A549 (cell line): ENCODE data around the gene ASIC1. TPM values are rescaled to one million over a fixed set of nuclear protein-coding genes. Genes with fewer than 3 reads are reported as not detected.

Experiments used
- ATAC-seq, 2 experiments: fragments of 200-7000 bp in 1 of 2; fragments of >200 bp in 1 of 2; cut with Nextera tagmentation in 1 of 2; cut with Tn5 transposase in 1 of 2; 3 replicates each; pipeline versions ENCODE4 v1.8.0 to v1.9.1; 2018 to 2020; ENCODE audit warnings: mild to moderate bottlenecking in 1 of 2, moderate library complexity in 1 of 2
- CTCF ChIA-PET: fragments of 300-600 bp; sonication (Branson Sonifier 250); formaldehyde crosslinking; extraction: SDS; loops from one replicate; lab custom pipeline; 2021; ENCODE audit warnings: antibody characterized with exemption, inconsistent platforms; lab: Yijun Ruan, JAX
- POLR2A ChIA-PET: fragments of 350-600 bp; formaldehyde crosslinking; extraction: SDS; loops from one replicate; lab custom pipeline; 2021; ENCODE audit warnings: antibody characterized with exemption, inconsistent platforms; lab: Yijun Ruan, JAX
- DNase-seq, 2 experiments: peaks; one replicate each; pipeline versions ENCODE4 v3.0.0 to v3.0.0-alpha.2; 2011 to 2016; ENCODE audit warnings: low read depth in 1 of 2, low spot score in 1 of 2
- FAIRE-seq: peaks from 2 replicates; lab custom pipeline; 2011; peaks lifted over from hg19 to GRCh38; lab: Jason Lieb, UNC
- H3K27ac ChIP-seq, 2 experiments: fragments of >200 bp; sonication (Bioruptor Twin); formaldehyde crosslinking; 3 replicates each; pipeline ENCODE4 v1.5.1; 2016 to 2017
- H3K4me1 ChIP-seq: fragments of >200 bp; sonication (Bioruptor Twin); formaldehyde crosslinking; 3 replicates; pipeline ENCODE4 v1.6.1; 2016
- H3K4me2 ChIP-seq: fragments of >200 bp; sonication (Bioruptor Twin); formaldehyde crosslinking; 3 replicates; pipeline ENCODE4 v1.6.1; 2016
- H3K4me3 ChIP-seq: fragments of >200 bp; sonication (Bioruptor Twin); formaldehyde crosslinking; 3 replicates; pipeline ENCODE4 v1.5.1; 2016
- H3K9me3 ChIP-seq: fragments of >200 bp; sonication (Bioruptor Twin); formaldehyde crosslinking; 3 replicates; pipeline ENCODE4 v1.6.1; 2016
- CHD4 ChIP-seq: fragments of 200-600 bp; sonication (generic); IDR thresholded peaks from 2 replicates; pipeline ENCODE4 v1.6.1; 2016; ENCODE audit warnings: antibody characterized with exemption, mild to moderate bottlenecking, borderline replicate concordance
- EP300 ChIP-seq, 2 experiments: fragments of >200 bp; sonication (Bioruptor Twin); formaldehyde crosslinking; IDR thresholded peaks; 2 replicates in 1 of 2; 3 replicates in 1 of 2; pipeline ENCODE4 v1.6.1; 2016 to 2017
- HOXA7 ChIP-seq: fragments of 250-450 bp; sonication (Bioruptor Pico); IDR thresholded peaks from 2 replicates; pipeline ENCODE4 v1.5.0; 2020; ENCODE audit warnings: mild to moderate bottlenecking, moderate library complexity
- HOXB5 ChIP-seq: fragments of 250-450 bp; sonication (Bioruptor Pico); IDR thresholded peaks from 2 replicates; pipeline ENCODE4 v1.5.0; 2020; ENCODE audit warnings: mild to moderate bottlenecking, moderate library complexity
- NFE2L2 ChIP-seq: fragments of 150-350 bp; conservative IDR thresholded peaks from 2 replicates; pipeline ENCODE4 v1.6.1; 2014; ENCODE audit warnings: low read length
- NPAS2 ChIP-seq: fragments of 250-450 bp; sonication (Bioruptor Pico); IDR thresholded peaks from 2 replicates; pipeline ENCODE4 v1.8.0; 2022; ENCODE audit warnings: mild to moderate bottlenecking, moderate library complexity, borderline replicate concordance
- NR3C1 ChIP-seq: fragments of >200 bp; sonication (Bioruptor Twin); formaldehyde crosslinking; IDR thresholded peaks from 3 replicates; pipeline ENCODE4 v1.6.1; 2017
- POLR2A ChIP-seq: IDR thresholded peaks from 2 replicates; pipeline ENCODE4 v1.6.1; 2012; ENCODE audit warnings: mild to moderate bottlenecking, low read length
- RAD21 ChIP-seq, 2 experiments: fragments of >200 bp in 1 of 2; sonication (Bioruptor Twin) in 1 of 2; formaldehyde crosslinking in 1 of 2; IDR thresholded peaks in 1 of 2; conservative IDR thresholded peaks in 1 of 2; 2 replicates in 1 of 2; 3 replicates in 1 of 2; pipeline ENCODE4 v1.6.1; 2012 to 2018; ENCODE audit warnings: inconsistent platforms in 1 of 2
- RNF2 ChIP-seq: fragments of 200-600 bp; sonication (generic); IDR thresholded peaks from 2 replicates; pipeline ENCODE4 v1.6.1; 2016; ENCODE audit warnings: low read depth, mild to moderate bottlenecking, antibody characterized with exemption, moderate library complexity, borderline replicate concordance
- SMC3 ChIP-seq: fragments of >200 bp; sonication (Bioruptor Twin); formaldehyde crosslinking; IDR thresholded peaks from 3 replicates; pipeline ENCODE4 v1.6.1; 2018; ENCODE audit warnings: inconsistent platforms
- TP53 ChIP-seq: fragments of 250-450 bp; sonication (Bioruptor Pico); IDR thresholded peaks from 2 replicates; pipeline ENCODE4 v1.5.0; 2021; ENCODE audit warnings: mild to moderate bottlenecking, moderate library complexity
- WGBS: methylation state at CpG from one replicate; pipeline ENCODE4 v1.1.6; 2017; ENCODE audit errors: missing lambda C conversion rate; 5-methylcytosine and 5-hydroxymethylcytosine counted together
- polyA plus RNA-seq, 4 experiments: library from polyadenylated mRNA; depleted of rRNA in 3 of 4; stranded (reverse); fragments of >200 nt; fragmentation: RNase III in 1 of 4; extraction: RNeasy Plus Mini Kit Qiagen cat#74134 plus additional on column Dnase treatment in 1 of 4; gene quantifications; 2 replicates in 3 of 4; 3 replicates in 1 of 4; pipeline ENCODE4 v1.2.3, GENCODE V29; 2011 to 2017
- TF ChIP-seq, protein P1 (sequence below): fragments of 250-450 bp; sonication (Bioruptor Pico); IDR thresholded peaks from 2 replicates; pipeline ENCODE4 v1.5.0; 2021; ENCODE audit warnings: mild to moderate bottlenecking, moderate library complexity, borderline replicate concordance
- TF ChIP-seq, protein P2 (sequence below): fragments of 150-350 bp; IDR thresholded peaks from 2 replicates; pipeline ENCODE4 v1.6.1; 2014; ENCODE audit warnings: low read depth, mild to moderate bottlenecking, low read length
- TF ChIP-seq, protein P3 (sequence below): IDR thresholded peaks from 2 replicates; pipeline ENCODE4 v1.6.1; 2012; ENCODE audit warnings: low read depth, borderline replicate concordance
- TF ChIP-seq, protein P4 (sequence below): fragments of >200 bp; sonication (Bioruptor Twin); formaldehyde crosslinking; IDR thresholded peaks from 2 replicates; pipeline ENCODE4 v1.6.1; 2016
- TF ChIP-seq, protein P5 (sequence below): fragments of >200 bp; sonication (Bioruptor Twin); formaldehyde crosslinking; IDR thresholded peaks from 3 replicates; pipeline ENCODE4 v1.6.1; 2016
- TF ChIP-seq, protein P6 (sequence below): fragments of 200-600 bp; sonication (generic); IDR thresholded peaks from 2 replicates; pipeline ENCODE4 v1.6.1; 2016; ENCODE audit warnings: antibody characterized with exemption, mild to moderate bottlenecking, moderate library complexity

Gene ASIC1
- polyA plus RNA-seq, 2 of the 4 experiments (the other 2 are of a cell fraction) = 6.0 to 6.7 TPM

DNA sequence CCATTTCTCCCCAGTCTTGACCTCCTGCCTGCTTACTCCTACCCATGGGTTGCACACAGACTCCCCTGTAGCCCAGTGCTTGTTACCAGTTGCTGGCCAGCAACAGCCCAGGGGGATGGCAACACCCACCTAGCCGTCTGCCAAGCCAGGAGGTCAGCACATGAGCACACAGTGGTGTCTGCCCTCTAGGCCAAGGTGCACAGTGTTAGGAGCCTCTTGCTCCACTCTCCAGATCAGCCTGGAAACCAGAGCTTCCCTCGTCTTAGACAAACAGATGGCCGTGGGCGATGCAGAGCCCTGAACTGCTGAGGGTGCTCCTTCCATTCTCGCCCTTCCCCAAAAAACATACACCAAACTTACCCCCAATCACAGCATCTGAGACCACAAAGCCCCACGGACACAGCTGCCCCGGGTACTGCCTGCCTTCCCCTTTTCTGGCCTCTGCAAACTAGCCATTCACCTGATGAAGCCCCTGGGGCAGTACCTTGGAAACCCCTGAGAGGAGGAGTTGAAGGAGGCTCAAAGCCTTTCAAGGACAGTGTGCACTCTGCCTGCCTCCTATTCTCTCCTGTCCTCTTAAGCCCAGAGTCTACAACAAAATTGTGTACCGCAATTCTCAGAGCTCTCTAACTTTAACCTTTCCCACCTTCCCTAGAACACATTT lies 45.4 kb downstream of the ASIC1 start:
- ATAC-seq (no peak; a peak in 1 of 6 replicates), FAIRE-seq (no peak)
- POLR2A ChIA-PET = interaction anchor here (0.6 to 2.7 kb wide), 5 partner anchors 9 to 20 kb away, joined by 3 to 17 read pairs (median 4); partner anchors contain the start of genes COX14 and SMARCD1

DNA sequence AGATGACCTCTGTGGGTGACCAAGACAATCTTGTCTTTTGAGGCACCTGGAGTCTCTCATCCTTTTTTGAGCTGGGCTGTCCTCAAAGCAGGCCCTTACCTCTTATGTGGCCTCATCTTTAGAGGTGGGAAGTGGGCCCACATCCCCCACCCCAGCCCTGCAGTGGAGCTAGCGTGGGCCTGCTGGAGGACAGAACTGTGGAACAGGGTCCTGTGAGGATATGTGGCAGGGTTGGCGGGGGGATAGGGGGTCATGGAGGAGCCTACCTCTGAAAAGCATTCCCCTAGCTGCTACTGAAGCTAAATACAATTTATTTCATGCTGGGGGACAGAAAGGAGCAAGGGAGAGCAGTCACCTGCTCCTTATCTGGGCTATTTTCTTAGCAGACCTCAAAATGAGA lies 46.0 kb downstream of the ASIC1 start:
- CTCF ChIA-PET = interaction anchor here (1.0 to 17.7 kb wide), 9 partner anchors 9 to 211 kb away, joined by 3 to 309 read pairs (median 6); partner anchors contain the start of genes CERS5, COX14 and SMARCD1
- DNase-seq = no peak
- WGBS = 100% methylated on average over 2 of the region's 2 CpGs
- no peak for FAIRE-seq
- POLR2A ChIA-PET = interaction anchor here (0.6 to 0.8 kb wide), 2 partner anchors 9 to 19 kb away, joined by 3 read pairs; partner anchors contain the start of gene COX14
- no peak for ATAC-seq
- H3K27ac ChIP-seq = no peak overlapping the region
- no peak overlapping the region for H3K4me3 ChIP-seq
- no peak for TF ChIP-seq EP300 (IDR thresholded peaks at IDR 0.05)
- no peak for TF ChIP-seq HOXA7 (CRISPR knock-in tag)
- TF ChIP-seq POLR2A = no peak
- TF ChIP-seq, protein P1, sequence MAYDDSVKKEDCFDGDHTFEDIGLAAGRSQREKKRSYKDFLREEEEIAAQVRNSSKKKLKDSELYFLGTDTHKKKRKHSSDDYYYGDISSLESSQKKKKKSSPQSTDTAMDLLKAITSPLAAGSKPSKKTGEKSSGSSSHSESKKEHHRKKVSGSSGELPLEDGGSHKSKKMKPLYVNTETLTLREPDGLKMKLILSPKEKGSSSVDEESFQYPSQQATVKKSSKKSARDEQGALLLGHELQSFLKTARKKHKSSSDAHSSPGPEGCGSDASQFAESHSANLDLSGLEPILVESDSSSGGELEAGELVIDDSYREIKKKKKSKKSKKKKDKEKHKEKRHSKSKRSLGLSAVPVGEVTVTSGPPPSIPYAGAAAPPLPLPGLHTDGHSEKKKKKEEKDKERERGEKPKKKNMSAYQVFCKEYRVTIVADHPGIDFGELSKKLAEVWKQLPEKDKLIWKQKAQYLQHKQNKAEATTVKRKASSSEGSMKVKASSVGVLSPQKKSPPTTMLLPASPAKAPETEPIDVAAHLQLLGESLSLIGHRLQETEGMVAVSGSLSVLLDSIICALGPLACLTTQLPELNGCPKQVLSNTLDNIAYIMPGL = no peak
- no peak for TF ChIP-seq NFE2L2
- TF ChIP-seq RNF2 = no peak
- no peak for TF ChIP-seq NR3C1
- TF ChIP-seq HOXB5 (CRISPR knock-in tag) = no peak
- no peak for TF ChIP-seq TP53 (CRISPR knock-in tag)
- no peak for TF ChIP-seq RAD21 (conservative IDR thresholded peaks at IDR 0.05 in 1 of 2, IDR thresholded peaks at IDR 0.05 in 1 of 2)
- no peak for TF ChIP-seq SMC3
- TF ChIP-seq, protein P2, sequence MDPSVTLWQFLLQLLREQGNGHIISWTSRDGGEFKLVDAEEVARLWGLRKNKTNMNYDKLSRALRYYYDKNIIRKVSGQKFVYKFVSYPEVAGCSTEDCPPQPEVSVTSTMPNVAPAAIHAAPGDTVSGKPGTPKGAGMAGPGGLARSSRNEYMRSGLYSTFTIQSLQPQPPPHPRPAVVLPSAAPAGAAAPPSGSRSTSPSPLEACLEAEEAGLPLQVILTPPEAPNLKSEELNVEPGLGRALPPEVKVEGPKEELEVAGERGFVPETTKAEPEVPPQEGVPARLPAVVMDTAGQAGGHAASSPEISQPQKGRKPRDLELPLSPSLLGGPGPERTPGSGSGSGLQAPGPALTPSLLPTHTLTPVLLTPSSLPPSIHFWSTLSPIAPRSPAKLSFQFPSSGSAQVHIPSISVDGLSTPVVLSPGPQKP = no peak
- TF ChIP-seq, protein P3, sequence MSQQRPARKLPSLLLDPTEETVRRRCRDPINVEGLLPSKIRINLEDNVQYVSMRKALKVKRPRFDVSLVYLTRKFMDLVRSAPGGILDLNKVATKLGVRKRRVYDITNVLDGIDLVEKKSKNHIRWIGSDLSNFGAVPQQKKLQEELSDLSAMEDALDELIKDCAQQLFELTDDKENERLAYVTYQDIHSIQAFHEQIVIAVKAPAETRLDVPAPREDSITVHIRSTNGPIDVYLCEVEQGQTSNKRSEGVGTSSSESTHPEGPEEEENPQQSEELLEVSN = no peak
- TF ChIP-seq, protein P4, sequence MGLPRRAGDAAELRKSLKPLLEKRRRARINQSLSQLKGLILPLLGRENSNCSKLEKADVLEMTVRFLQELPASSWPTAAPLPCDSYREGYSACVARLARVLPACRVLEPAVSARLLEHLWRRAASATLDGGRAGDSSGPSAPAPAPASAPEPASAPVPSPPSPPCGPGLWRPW = no peak
- TF ChIP-seq, protein P5, sequence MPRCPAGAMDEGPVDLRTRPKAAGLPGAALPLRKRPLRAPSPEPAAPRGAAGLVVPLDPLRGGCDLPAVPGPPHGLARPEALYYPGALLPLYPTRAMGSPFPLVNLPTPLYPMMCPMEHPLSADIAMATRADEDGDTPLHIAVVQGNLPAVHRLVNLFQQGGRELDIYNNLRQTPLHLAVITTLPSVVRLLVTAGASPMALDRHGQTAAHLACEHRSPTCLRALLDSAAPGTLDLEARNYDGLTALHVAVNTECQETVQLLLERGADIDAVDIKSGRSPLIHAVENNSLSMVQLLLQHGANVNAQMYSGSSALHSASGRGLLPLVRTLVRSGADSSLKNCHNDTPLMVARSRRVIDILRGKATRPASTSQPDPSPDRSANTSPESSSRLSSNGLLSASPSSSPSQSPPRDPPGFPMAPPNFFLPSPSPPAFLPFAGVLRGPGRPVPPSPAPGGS = no peak
- TF ChIP-seq, all 56 proteins: peak for 0
- Histone ChIP-seq H3K4me2 (no peak overlapping the region), H3K4me1 (no peaks in the 10 kb centered on the region), H3K9me3 (no peaks in the 10 kb centered on the region)

More for the DNA sequence above, 45.4 kb downstream of the ASIC1 start:
- WGBS = 95% methylated on average over 8 of the region's 8 CpGs
- TF ChIP-seq CHD4 = no peak
- TF ChIP-seq TP53 (CRISPR knock-in tag) = no peak
- TF ChIP-seq, protein P6, sequence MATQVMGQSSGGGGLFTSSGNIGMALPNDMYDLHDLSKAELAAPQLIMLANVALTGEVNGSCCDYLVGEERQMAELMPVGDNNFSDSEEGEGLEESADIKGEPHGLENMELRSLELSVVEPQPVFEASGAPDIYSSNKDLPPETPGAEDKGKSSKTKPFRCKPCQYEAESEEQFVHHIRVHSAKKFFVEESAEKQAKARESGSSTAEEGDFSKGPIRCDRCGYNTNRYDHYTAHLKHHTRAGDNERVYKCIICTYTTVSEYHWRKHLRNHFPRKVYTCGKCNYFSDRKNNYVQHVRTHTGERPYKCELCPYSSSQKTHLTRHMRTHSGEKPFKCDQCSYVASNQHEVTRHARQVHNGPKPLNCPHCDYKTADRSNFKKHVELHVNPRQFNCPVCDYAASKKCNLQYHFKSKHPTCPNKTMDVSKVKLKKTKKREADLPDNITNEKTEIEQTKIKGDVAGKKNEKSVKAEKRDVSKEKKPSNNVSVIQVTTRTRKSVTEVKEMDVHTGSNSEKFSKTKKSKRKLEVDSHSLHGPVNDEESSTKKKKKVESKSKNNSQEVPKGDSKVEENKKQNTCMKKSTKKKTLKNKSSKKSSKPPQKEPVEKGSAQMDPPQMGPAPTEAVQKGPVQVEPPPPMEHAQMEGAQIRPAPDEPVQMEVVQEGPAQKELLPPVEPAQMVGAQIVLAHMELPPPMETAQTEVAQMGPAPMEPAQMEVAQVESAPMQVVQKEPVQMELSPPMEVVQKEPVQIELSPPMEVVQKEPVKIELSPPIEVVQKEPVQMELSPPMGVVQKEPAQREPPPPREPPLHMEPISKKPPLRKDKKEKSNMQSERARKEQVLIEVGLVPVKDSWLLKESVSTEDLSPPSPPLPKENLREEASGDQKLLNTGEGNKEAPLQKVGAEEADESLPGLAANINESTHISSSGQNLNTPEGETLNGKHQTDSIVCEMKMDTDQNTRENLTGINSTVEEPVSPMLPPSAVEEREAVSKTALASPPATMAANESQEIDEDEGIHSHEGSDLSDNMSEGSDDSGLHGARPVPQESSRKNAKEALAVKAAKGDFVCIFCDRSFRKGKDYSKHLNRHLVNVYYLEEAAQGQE = no peak
- TF ChIP-seq NPAS2 = no peak
- TF ChIP-seq, all 56 proteins: peak for 0
- no peaks in the 10 kb centered on the region for H3K4me1 ChIP-seq
- no peak overlapping the region for H3K4me3 ChIP-seq
- DNase-seq = no peak
- H3K27ac ChIP-seq = no peak overlapping the region
- CTCF ChIA-PET = interaction anchor here (1.4 to 17.7 kb wide), 8 partner anchors 10 to 212 kb away, joined by 3 to 309 read pairs (median 6); partner anchors contain the start of genes CERS5, COX14 and SMARCD1
- H3K9me3 ChIP-seq = no peaks in the 10 kb centered on the region
- no peak overlapping the region for H3K4me2 ChIP-seq
